Frontal cortex (tissue), 4 donors: Measurements from ENCODE around the gene KDM2A. TPM values are rescaled to one million over a fixed set of nuclear protein-coding genes. Genes with fewer than 3 reads are reported as not detected.
"Not testable (repeated sequence)": the region's sequence is repeated elsewhere in the genome, so short reads cannot be mapped to it uniquely, and the experiment has no call there.

ENCODE experiments used
- DNase-seq, 2 donors: peaks; one replicate each; pipeline ENCODE4 v3.0.0; 2012; ENCODE audit warnings: low spot score in 2 of 2
- FAIRE-seq: peaks from 2 replicates; lab custom pipeline; 2012; peaks lifted over from hg19 to GRCh38; lab: Jason Lieb, UNC
- total RNA-seq: library from RNA; depleted of rRNA; stranded (reverse); fragments of >200 nt; gene quantifications from one replicate; pipeline ENCODE4 v1.2.3, GENCODE V29; 2014
- donor health status: control.
- donor health status: control.
- donor health status: control.

Gene KDM2A
- total RNA-seq, 1 donor from 2014 or later = 35.5 TPM

DNA sequence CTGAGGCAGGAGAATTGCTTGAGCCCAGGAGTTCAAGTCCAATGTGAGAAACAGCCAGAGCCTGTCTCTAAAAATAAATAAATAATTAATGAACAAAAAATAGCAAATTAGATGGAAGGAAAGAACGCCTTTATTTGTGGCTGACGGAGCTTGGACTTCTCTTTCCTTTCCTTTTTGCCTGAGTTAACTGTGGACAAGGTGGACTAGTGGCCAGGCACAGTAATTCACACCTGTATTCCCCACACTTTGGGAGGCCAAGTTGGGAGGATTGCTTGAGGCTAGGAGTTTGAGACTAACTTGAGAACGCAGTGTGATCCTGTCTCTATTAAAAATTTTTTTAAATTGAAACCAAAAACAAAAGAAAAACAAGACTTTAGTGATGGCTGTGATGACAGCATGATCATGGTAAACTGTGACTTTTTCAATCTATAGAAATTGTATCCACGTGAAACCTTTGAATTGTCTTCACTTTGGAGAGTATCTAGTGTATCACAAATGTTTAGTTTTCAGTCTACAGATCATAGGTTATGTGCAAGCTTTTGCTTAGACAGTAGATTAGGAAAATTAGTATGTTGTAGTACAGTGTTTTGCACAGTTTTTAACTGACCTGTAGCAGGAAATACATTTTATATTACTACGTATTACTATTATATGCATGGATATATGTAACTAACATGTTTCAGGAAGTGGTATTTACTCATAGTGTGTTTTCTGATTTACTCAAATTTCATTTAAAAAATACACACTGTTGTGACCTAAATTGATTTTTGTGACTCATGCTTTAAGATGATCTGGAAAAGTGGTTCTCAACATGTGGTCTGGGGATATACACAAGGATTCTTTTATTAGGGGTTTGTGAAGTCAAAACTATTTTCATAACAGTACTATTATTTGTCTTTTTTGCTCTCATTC lies 42.1 kb downstream of the KDM2A start:
- DNase-seq (no peak), FAIRE-seq (no peak)

DNA sequence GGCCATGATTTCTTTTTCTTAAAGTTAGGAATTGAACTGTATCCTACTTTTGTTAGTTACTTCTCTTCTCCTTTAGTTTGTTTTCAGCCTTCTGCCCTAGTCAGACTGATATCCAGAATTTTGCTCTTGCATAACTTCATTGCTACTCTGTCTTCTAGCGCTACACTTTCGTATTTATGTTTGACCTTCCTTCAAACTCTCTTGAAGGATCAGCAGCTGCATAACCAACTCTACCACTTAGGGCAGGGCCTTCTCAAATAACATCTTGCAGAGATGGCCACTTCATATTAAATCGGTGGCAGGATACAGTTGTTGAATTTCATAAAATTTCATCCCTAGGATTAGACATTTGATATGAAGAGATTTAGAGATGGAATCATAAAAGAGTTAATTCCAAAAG lies 43.9 kb downstream of the KDM2A start:
- DNase-seq = no peak
- FAIRE-seq = no peak

GRCh38 chr11:67165623-67166022 lies 46.6 kb downstream of the KDM2A start:
- no peak for FAIRE-seq
- no peak for DNase-seq

DNA sequence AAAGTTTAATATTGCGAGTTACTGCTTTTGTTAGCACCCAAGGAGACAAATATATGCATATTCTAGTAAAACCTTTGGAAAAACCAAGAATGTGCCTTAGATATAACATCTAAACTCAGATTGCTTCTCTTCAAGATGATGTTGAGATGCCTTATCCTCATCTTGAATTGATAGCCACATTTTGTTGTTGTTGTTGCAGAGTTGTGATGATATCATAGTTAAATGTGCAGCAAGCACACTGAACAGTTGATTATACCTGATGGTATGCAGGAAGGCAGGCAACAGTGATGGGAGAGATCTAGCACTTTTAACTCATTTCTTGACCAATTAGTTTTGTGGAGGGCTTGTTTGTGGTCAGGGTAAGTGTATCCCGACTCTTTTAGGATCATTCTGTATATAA lies 48.0 kb downstream of the KDM2A start:
- DNase-seq (no peak), FAIRE-seq (no peak)

DNA sequence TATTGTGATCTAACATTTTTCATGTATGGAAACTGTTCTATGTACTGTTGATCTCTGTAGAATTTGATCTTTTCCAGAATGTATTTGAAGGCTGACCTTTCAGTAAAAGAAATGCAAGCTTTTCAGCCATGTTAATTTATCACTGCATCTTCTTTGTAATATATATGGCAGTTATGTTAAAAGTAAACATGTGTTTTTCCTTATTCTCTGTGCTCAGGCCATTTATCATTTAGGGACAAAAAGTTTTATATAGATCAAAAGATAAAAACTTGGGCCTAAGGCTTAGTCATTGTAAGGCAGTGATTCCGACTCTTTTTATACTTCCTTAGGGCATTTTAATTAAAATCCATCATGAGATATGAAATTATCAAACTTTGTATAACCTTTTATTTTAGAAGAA lies 48.7 kb downstream of the KDM2A start:
- DNase-seq (no peak), FAIRE-seq (no peak)

- FAIRE-seq, DNase-seq: not testable (repeated sequence)
These were observed 49.8 kb downstream of the KDM2A start for GRCh38 chr11:67168911-67169310.

GRCh38 chr11:67174311-67174710 lies 55.2 kb downstream of the KDM2A start:
- FAIRE-seq (no peak), DNase-seq (no peak)

- DNase-seq (no peak), FAIRE-seq (no peak)
These were observed 58.6 kb downstream of the KDM2A start for GRCh38 chr11:67177399-67178281.

GRCh38 chr11:67178421-67178820 lies 59.4 kb downstream of the KDM2A start:
- no peak for DNase-seq
- FAIRE-seq = no peak

- FAIRE-seq = no peak
- no peak for DNase-seq
These were observed 59.8 kb downstream of the KDM2A start for GRCh38 chr11:67178878-67179277.

- FAIRE-seq (no peak), DNase-seq (no peak)
These were observed 60.9 kb downstream of the KDM2A start for GRCh38 chr11:67179892-67180490.

DNA sequence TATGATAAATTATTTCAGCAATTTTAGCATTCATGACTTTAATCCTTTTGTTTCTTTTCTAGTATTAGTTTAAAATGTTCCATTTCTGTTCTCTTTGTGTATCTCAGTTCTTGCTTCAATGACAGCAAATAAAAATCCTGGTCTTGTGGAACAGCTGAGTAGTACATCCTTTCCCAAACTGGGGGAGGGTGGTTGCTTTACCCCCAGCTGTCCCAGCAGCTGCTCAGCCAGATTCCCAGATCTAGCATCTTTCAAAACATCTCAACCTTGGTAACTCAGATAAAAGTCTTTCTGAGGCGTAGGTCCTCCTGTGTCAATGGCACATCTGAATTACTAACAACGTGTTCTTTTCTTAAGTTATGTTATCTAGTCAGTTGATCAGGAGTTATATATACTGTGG lies 75.0 kb downstream of the KDM2A start:
- DNase-seq (no peak), FAIRE-seq (no peak)

GRCh38 chr11:67195971-67196456 lies 77.0 kb downstream of the KDM2A start:
- FAIRE-seq (no peak), DNase-seq (no peak)

GRCh38 chr11:67197606-67198005 lies 78.5 kb downstream of the KDM2A start:
- FAIRE-seq (no peak), DNase-seq (no peak)

DNA sequence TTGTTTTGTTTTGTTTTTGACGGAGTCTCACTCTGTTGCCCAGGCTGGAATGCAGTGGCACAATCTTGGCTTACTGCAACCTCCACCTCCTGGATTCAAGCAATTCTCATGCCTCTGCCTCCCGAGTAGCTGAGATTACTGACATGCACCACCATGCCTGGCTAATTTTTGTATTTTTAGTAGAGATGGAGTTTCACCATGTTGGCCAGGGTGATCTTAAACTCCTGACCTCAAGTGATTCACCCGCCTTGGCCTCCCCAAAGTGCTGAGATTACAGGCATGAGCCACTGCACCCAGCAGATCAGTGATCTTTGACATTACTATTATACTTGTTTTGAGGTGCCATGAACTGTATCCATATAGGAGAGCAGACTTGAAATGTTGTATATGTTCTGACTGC lies 79.7 kb downstream of the KDM2A start:
- not testable (repeated sequence) for FAIRE-seq, DNase-seq

DNA sequence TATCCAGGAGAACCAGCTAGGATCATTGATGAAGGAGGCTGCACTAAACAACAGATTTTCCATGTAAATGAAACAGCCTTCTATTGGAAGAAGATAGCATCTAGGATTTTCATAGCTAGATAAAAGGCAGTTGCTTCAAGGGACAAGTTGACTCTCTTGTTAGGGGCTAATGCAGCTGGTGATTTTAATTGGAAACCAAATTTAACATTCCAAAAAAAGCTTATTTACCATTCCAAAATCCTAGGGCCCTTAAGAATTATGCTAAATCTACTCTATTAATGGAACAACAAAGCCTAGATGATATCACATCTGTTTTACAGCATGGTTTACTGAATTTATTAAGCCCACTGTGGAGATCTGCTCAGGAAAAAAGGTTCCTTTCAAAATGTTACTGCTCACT lies 80.7 kb downstream of the KDM2A start:
- FAIRE-seq (no peak), DNase-seq (no peak)

GRCh38 chr11:67202028-67202427 lies 83.0 kb downstream of the KDM2A start:
- no peak for DNase-seq
- FAIRE-seq = no peak

DNA sequence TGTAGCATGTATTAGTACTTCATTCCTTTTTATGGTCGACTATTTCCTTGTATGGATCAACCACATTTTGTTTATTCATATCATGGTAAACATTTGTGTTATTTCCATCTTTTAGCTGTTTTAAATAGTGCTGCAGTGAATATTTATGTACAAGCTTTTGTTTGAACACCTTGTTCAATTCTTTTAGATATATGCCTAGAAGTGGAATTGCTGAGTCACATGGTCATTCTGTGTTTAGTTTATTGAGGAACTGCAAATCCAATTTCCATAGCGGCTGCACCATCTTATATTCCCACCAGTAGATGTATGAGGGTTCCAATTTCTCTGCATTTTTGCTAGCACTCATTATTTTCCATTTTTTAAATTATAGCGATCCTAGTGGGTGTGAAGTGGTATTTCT lies 85.8 kb downstream of the KDM2A start:
- FAIRE-seq (no peak), DNase-seq (no peak)

GRCh38 chr11:67209222-67209621 lies 90.2 kb downstream of the KDM2A start:
- not testable (repeated sequence) for FAIRE-seq

More at GRCh38 chr11:67209222-67209621, 90.2 kb downstream of the KDM2A start:
- not testable (repeated sequence) for DNase-seq
